NCI-H774 (cell line): Measurements from ENCODE around the gene SLC49A4.

Source experiments
- DNase-seq: peaks from one replicate; lab custom pipeline; 2025; lab: John Stamatoyannopoulos, UW

Gene SLC49A4

DNA sequence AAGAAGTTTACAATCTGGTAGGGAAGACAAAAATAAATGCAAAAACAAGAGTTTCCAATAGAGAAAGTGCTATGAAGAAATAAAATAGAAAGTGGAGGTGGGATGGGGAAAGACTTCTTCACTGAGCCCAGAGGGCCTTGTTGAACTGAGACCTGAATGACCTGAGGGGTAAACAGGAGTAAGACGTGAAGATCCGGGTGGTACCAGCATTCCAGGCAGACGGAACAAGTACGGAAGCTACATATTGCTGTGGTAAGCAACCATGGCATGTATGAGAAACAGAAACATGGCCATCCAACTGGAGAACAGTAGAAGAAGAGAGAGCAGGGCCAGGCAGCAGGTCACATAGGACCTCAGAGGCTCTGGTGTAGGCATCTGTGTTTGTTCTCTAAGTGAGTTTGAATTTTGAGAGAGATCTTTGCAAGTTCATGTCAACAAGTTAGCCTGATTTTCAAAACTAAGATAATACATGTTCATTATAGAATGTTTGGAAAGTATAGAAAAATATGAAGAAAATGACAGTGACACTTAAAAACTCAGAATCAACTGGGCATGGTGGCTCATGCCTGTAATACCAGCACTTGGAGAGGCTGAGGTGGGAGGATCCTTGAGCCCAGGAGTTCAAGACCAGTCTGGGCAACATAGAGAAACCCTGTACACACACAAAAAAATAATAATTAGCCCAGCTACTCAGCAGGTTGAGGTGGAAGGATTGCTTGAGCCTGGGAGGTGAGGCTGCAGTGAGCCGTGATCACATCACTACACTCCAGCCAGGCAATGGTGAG lies 64.3 kb downstream of the SLC49A4 start:
- no peak for DNase-seq

DNA sequence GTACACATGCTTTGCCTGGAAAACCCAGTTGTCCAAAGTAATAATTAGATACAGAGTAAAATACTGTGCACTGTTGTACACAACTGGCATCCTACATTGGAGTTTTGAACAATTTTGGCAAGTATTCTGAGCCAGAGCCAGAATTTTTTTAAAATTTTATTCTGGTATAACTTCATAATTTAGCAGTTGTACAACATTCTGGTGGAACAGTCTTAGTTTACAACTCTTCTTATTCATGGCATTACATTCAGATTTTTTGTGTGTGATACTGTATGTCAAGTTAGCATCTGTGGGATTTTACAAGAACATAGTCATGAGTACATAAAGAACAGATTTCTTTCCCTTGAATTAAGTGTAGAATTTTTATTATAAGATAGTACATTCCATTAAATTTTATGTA lies 67.5 kb downstream of the SLC49A4 start:
- no peak for DNase-seq

DNA sequence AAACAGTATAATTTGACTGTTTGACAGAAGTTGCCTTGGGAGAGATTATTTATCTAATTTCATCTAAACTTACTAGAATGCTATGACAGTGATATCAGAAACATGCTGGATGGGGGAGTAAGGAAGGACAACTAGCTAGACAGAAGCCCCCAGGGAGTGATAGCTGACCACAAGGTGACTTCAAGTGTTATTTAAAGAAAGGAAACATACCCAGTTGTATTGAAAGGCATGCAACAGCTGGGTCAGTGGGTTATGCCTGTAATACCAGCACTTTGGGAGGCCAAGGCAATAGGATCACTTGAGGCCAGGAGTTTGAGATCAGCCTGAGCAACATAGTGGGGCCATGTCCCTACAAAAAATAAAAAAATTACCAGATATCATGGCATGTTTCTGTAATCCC lies 69.6 kb downstream of the SLC49A4 start:
- no peak for DNase-seq

DNA sequence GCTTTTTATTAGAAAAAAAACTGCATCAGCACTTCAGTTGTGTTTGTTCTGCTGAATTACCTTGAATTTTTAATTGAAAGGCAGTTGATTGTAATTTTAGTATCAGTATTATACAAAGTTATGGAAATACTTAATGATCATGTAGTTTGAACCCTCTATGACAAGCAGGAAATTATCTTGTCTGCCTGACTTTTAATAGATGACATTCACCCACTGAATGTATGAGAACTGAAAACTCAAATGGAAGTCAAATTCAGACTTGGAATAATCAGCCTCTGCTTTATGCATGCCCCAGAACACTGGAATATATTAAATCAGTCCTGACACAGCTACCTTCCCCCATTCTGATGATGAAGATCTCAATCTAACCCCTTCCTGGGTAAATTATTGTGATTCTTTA lies 73.5 kb downstream of the SLC49A4 start:
- no peak for DNase-seq

DNA sequence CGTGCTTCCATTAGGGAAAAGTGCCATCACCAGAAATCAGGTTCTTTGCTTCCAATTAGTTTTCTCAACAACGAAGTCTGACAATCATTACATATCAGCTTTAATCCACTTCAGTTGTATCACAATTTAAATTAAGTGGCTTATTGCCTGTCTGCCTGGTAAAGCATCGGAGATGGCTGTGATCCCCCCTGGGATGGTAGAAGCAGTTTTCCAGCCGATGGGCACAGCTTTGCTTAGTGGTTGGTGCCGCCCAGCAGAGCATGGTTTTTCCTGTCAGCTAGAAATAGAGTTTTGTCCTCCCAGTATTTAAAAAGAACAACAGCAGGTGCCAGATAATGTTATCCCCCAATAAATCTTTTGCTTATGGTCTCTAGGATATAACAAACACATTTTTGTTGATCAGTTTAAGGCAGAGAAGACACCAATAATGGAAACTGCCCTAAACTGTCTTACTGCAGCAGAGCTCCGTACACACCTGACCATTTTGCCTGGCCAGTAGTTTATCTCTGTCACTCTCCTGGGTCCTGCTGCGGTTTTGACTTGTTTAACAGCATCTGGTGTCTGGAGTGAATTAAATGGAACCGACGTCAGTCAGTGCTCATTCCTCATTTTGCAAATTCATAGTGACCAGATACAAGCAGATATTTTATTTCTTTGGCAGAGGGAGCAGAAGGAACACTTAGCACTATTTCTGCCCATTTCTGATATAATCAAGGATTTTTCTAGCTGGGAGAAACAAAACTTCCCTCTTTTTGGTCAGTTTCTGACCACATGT lies 79.1 kb downstream of the SLC49A4 start:
- no peak for DNase-seq

DNA sequence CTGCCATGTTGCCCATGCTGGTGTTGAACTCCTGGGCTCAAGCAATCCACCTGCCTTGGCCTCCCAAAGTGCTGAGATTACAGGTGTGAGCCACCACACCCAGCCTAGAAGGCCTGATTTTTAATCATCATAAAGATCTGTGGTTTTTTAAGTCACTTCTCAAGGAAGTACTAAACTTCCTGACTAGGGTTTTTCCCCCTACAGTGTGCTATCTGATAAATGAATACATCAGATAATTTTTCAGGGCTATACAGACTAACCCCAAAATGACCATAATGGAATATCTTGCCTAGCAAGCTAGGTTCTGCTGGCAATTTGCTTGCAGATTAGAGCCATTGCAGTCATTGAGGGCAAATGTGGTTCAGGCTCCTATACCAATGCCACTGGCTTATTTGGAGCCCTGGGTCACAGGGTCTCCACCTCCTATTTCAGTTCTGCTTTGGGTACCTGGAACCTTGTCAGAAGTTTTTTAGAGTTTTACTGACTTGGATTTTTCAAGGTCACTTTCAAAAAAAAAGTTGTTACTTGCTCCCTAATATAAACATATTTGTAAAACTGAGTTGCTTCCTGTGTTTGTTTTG lies 80.8 kb downstream of the SLC49A4 start:
- DNase-seq = no peak

DNA sequence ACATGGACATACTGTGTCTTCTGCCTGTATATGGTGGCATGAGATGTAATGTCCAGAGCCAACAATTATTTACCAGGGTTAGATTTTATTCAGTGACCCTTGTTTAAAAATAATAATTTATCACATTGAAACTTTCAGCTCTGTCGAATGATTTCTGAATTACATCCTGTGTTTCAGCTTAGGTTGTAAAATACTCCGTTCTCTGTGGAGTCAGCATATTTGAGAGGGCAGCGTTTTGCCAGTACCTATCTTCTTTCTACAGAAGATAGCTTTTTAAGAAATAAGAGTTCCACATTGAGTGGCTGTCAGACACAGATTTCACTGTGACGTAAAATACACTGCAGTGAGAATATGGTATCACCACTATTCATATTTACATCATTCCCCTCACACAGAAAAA lies 85.3 kb downstream of the SLC49A4 start:
- no peak for DNase-seq

DNA sequence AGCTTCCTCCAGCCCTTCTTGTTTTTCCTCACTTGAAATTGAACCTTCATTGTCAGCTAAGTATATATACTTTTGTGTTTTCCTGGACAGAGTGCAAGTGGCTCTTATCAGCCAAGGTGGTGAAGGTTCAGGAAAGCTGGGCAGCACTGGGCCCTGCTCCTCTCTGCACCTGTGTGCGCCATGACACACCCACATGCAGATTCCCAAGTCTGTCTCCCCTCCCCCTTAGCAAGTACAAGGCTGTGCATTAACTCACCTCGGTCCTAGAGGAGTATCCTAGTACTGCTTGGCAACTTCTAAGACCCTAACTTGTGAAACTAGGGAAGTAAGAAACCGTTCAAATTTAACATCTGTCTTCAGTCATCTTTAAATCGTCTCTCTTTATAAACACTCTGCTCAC lies 85.8 kb downstream of the SLC49A4 start:
- DNase-seq = no peak

DNA sequence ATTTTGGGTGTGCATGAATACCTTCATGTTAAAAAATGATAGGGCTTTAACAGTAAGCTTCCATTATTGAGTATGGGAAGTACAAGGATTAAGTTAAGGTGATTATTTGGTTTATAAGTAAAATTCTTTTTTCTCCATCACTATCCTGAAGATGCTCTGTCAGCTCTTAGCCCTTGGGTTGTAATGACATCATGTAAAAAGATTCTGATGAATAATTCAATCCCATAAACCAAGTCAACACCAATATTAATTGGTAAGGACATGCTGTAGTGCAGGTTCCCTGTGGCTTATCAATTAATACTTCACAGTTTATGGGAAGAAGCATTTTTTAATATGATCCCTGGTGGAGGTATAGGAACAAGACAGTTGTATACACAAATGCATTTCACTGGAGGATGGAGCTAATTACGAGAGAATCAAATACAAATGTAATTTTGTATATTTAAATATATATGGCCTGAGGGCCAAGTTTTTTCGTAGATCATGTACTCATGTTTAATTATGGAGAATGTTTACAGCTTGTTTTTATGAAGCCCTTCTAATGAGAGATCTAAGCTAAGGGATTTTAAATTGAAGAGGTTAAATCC lies 87.6 kb downstream of the SLC49A4 start:
- DNase-seq = no peak

DNA sequence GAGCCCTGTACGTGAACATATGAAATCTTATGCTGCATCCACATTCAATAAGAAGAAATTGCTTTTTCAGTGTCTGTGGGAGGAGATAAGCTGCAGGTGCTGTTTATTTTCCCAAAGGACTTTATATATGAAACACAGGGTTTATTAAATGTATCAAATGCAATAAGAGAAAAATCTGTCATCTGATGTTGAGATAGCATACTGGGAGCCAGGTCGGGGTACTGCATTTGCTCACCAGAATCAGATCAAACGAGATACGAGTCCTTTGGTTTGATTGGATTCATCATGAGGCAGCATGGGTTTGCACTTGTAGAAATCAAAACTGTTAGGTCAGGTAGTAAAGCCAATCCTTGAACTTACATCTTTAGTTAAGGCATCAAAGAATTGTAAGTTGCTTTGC lies 91.4 kb downstream of the SLC49A4 start:
- no peak for DNase-seq

DNA sequence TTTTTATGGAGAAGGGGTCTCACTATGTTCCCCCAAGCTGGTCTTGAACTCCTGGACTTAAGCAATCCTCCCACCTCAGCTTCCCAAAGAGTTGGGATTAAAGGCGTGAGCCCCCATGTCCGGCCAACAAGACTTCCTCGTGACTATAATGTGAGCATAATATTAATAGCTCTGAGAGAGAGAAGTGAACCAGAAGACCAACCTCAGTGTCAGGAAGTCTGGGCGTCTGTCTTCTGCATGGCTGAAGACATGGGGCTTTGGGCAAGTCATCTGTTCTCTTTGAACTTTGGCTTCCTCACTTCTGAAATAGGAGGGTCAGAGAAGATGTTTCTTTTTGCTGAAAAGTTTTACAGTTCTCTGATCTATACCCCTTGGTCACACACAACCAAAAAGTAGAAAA lies 92.1 kb downstream of the SLC49A4 start:
- DNase-seq = no peak

DNA sequence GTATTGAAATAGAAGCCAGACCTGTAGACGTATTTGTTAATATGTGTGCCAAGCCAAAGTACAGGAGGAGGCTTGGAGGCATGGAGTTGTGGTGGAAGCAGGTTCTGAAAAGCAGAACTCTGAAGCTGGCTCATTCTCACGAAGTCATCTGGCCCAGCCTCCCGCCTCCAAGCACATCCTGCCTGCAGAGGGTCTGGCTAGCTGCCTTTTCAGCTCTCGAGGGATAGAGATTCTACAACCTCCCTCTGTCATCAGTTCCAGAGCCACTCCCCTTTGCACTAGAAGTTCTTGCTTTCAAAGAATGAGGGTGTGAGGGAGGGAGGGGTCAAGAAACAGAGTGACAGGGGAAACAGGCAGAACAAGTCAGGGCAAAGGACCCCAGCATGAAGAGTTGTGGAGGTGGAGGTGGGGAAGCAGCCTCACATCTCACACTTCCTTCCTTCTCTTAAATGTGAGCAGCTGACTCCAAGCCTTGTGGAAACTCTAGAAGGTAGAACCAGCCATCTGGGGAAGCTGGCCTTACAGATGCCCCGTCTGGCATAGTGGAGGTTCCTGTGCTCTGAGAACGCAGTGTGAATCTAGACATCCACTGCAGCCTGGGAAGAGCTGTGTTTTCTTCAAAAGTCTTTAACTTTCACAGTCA lies 95.3 kb downstream of the SLC49A4 start:
- no peak for DNase-seq

DNA sequence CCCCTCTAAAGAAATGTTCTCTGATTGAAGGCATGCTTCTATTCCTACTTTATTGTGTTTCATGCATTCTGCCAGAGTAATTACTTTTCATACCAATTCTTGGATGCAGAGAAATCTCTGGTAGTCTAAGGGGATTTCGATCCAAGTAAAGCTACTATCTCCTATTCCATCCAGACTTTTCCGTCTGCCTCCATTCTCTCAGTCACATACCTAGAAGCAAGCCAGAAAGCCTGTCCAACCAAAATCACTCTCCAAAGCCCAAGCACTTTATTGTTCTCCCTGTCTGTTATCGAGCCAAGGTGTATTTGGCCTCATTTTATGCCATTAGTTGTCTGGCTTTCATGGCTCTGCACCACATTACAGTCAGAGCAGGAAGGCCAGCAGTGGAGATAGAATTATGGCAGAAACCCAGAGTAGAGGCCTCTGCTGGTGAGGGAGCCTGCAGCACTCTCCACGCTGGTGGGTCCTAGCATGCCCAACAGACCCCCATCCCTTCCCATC lies 95.9 kb downstream of the SLC49A4 start:
- DNase-seq = no peak

DNA sequence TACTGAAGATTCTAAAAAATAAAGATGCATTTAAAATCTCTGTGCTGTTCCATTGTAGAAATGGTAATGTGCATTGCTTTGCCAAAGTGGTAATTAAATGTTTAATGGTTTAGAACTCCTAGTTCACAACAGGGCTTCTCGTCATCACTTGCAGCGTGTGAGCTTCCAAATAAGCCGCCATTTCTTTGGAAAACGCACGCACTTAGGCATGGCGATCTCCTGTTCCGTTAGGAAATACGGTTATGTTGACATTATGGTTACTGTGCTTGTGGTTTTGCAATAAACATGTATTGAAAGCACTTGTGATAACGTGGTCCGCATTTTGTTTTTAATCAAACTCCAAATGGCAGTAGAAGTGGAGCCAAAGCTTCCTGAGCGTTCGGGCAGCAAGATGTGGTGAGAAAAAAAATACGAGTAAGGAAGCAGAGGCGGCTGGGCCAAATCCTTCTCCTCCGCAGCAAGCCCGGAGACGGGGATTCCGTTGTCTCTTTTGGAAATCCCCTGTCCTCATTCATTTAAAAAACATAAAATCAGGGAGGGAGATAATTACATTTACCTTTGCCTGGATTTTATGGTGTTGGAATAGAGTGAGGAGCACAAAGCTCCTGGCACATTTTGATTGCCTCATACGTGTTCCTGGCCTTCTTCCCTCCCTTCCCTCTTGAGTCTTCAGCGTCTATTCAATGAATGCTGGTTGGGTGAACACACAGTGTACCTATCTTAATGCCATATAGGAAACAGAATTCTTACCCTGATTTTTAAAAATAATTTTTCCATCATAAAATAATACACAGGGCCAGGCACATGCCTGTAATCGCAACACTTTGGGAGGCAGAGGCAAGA lies 97.5 kb downstream of the SLC49A4 start:
- no peak for DNase-seq

DNA sequence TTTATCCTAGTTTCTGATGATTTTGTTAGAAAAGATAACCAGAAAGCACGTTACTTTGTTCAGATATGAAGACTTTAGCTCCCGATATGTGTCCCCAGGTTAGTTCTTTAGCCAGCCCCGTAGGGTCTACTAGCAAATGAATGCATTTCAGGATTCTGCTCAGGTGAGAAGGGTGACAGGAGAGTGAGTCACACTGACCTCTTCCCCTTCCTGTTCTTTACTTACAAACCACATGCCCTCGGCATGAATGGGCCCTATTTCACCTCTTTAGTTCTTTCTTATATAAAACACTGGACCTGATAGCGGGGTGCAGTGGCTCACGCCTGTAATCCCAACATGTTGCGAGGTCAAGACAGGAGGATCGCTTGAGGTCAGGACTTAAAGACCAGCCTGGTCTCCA lies 98.4 kb downstream of the SLC49A4 start:
- no peak for DNase-seq

DNA sequence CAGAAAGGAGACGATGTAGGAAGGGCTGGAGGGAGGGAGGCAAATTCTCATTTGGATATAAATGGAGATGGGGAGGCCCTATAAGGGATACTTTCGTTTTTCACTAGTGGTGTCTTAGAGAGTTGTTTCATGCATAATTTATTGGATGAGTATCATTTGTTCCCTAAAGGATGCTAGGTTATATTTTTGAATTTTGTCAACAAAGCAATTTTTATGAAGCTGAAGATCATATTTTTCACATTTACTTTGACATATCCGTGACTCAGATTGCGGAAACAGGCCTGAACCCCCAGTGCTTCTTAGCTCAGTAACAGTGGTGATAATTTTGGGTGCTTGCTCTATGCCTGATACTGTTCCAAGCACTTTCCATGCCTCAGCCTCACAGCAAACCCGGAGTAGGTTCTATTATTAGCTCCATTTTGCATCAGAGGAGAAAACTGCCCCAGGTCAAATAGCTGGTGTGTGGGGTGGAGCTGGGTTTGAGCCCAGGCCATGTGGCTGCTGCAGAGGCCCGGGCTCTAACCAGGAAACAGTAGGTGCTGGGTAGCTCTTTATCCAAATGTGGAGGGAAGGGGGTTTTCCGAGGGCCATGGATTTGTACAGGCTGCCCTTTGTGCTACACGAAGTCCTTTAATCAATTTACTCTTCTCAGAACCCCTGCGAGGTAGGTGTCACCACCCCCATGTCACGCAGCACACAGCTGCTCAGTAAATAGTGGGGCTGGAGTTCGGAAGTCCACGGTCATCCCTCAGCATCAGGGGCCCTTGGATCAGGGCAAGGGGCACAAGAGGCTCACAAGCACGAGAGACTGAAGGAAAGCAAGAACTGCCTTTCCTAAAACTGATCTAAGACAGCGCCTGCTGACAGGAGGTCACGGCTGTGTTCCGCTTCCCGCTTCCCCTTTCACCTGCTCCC lies 99.1 kb downstream of the SLC49A4 start:
- DNase-seq = no peak

DNA sequence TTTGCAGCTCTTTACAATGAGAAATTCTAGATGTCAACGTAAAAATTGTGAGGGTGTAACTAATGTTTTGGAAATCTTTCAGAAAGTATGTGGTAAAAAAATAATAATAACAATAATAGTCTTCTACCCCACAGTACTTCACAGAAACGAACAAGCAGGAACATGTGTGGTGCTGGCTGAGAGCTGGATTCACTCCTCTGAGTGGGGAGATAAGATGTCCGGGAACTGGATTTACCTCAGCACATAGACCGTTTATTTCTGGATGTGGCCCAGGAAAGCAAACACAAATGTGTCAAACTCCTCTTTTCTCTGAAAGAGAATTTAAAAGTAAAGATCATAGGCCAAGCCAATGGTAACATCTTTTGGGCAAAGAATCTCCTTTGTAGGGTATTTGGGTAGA lies 103.4 kb downstream of the SLC49A4 start:
- no peak for DNase-seq

DNA sequence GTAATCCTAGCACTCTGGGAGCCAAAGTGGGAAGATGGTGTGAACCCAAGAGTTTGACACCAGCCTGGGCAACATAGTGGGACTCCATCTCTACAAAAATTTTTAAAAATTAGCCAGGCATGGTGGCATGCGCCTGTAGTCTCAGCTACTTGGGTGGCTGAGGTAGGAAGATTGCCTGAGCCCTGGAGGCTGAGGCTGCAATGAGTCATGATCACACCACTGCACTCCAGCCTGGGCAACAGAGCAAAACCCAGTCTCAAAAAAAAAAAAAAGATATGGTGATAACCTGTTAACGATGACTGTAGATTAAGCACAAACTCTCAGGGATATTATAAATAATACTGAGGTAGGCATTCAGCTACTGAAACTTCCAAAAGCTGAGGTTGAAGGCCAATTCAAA lies 107.5 kb downstream of the SLC49A4 start:
- DNase-seq = no peak

DNA sequence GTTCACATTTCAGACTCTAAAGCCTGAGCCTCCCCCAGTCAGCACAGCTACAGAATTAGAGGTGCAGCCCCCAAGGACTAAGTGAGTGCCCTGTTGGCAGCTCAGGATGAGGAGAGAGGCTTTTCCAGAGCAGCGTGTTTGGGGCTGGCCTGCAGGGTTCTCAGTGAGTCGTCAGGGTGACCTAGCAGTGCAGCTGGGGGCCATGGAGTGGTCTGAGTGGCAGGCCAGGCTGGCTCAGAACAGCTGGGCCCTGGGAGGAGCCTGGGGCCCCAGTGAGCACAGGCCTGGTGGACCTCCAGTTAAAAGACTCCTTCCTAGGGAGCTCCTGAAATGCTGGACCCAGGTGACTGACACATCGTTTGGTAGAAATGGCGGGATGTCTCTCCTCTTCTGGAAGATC lies 108.3 kb downstream of the SLC49A4 start:
- DNase-seq = no peak

DNA sequence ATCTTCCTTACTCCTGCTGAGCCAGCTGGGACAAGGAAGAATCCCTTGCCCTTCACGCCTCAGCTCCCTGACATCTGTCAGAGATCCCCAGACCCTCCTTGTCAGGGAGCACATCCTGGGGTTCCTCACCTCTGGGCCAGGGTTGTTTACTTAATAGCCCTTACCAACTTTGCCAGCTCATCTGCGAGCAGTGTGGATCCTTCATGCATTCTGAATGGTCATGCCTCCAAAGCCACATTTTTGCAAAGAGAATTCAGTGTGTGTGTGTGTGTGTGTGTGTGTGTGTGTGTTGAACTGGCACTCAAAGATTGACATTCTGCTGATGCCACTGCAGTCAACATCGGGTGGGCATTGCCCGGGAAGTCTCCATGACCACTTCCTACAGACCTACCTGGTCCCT lies 112.6 kb downstream of the SLC49A4 start:
- no peak for DNase-seq
